BJ (cell line): ENCODE results near the gene CCDC3. TPM values are rescaled to one million over a fixed set of nuclear protein-coding genes. Genes with fewer than 3 reads are reported as not detected.

Source experiments
- CTCF ChIA-PET: fragments of 350-600 bp; formaldehyde crosslinking; extraction: SDS; loops from one replicate; lab custom pipeline; 2021; ENCODE audit warnings: antibody characterized with exemption, inconsistent platforms; lab: Yijun Ruan, JAX
- POLR2A ChIA-PET: fragments of 300-600 bp; sonication (Branson Sonifier 250); formaldehyde crosslinking; extraction: SDS; loops from one replicate; lab custom pipeline; 2021; ENCODE audit warnings: antibody characterized with exemption; lab: Charles Lee
- DNase-seq: peaks from one replicate; pipeline ENCODE4 v3.0.0-alpha.2; 2011; ENCODE audit warnings: low read depth
- H3K27me3 ChIP-seq: 2 replicates; pipeline ENCODE4 v1.6.0; 2011; ENCODE audit warnings: low read length; ENCODE audit not compliant: control insufficient read depth, insufficient read depth
- H3K36me3 ChIP-seq: 2 replicates; pipeline ENCODE4 v1.5.1; 2011; ENCODE audit warnings: low read length; ENCODE audit not compliant: control insufficient read depth, insufficient read depth
- H3K4me3 ChIP-seq: 2 replicates; pipeline ENCODE4 v1.5.1; 2011; ENCODE audit warnings: low read depth, mild to moderate bottlenecking, control low read depth, low read length
- polyA plus RNA-seq: library from polyadenylated mRNA; depleted of rRNA; stranded (reverse); fragments of >200 nt; gene quantifications from 2 replicates; pipeline ENCODE4 v1.2.3, GENCODE V29; 2011
- TF ChIP-seq, protein P1 (sequence below): IDR thresholded peaks from 2 replicates; pipeline ENCODE4 v1.5.1; 2011; ENCODE audit warnings: low read depth, mild to moderate bottlenecking, control low read depth, inconsistent platforms, low read length, moderate library complexity; ENCODE audit not compliant: insufficient read depth

CCDC3 gene
- polyA plus RNA-seq, 1 experiment, result 0.02 TPM

DNA sequence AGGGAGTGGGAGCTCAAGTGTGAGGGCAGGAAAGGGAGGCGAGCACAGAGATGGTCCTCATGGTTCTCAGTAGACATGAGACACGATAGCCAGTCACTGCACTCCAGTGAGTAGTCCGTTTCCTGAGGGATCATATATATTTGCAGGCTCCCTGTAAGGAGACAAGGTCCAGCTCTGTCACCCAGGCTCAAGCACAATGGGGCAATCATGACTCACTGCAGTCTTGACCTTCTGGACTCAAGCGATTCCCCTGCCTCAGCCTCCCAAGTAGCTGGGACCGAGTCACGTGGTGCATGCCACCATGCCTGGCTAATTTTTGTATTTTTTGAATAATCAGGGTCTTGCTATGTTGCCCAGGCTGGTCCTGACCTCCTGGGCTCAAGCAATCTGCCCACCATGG, 116.7 kb downstream of the CCDC3 start:
- Histone ChIP-seq H3K4me3 (no peak overlapping the region), H3K27me3 (no peaks in the 10 kb centered on the region), H3K36me3 (no peaks in the 10 kb centered on the region)
- TF ChIP-seq, protein P1, sequence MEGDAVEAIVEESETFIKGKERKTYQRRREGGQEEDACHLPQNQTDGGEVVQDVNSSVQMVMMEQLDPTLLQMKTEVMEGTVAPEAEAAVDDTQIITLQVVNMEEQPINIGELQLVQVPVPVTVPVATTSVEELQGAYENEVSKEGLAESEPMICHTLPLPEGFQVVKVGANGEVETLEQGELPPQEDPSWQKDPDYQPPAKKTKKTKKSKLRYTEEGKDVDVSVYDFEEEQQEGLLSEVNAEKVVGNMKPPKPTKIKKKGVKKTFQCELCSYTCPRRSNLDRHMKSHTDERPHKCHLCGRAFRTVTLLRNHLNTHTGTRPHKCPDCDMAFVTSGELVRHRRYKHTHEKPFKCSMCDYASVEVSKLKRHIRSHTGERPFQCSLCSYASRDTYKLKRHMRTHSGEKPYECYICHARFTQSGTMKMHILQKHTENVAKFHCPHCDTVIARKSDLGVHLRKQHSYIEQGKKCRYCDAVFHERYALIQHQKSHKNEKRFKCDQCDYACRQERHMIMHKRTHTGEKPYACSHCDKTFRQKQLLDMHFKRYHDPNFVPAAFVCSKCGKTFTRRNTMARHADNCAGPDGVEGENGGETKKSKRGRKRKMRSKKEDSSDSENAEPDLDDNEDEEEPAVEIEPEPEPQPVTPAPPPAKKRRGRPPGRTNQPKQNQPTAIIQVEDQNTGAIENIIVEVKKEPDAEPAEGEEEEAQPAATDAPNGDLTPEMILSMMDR, result no peak
- no peak for DNase-seq
- ChIA-PET POLR2A (no interaction called here), CTCF (interaction anchor here (0.6 kb wide), 1 partner anchor 22 kb away, joined by 4 read pairs; no protein-coding TSS in a partner anchor)

DNA sequence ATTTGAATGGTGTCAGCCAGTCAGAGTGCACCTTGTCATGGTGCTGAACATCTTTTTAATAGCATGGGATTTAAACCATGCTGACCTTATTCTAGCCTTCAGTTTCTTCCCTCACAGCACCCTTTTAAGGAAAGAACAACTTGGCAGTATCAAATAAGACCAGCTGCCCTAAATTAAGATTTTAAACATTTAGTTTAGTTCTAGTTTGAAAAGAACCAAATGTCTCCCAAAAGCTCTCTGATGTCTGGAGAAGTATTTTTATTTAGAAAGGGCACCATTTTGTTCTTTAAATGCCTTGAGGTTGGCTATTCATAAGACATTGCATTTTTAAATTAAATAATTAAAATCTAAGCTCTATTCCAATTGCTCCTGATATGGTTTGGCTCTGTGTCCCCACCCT, 121.1 kb downstream of the CCDC3 start:
- H3K27me3 ChIP-seq, result no peaks in the 10 kb centered on the region
- ChIA-PET POLR2A (no interaction called here), CTCF (no interaction called here)
- no peak for DNase-seq
- TF ChIP-seq, protein P1, result no peak
- H3K36me3 ChIP-seq, result no peaks in the 10 kb centered on the region
- no peak overlapping the region for H3K4me3 ChIP-seq

DNA sequence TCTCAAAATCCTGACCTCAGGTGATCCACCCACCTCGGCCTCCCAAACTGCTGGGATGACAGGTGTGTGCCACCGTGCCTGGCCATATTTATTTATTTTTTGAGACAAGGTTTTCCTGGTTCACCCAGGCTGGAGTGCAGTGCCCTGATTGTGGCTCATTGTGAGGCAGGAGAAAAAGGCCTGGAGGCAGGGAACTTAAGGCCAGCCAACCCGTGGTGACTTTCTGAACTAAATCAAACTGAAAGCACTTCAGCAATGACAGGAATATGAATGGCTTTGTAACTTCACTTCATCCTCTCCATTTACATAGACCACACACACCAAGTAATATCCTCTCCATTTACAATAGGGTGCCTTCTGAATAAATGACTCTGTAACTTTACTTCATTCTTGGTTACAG, 124.4 kb downstream of the CCDC3 start:
- no peak overlapping the region for H3K4me3 ChIP-seq
- no peaks in the 10 kb centered on the region for H3K36me3 ChIP-seq
- no peak for DNase-seq
- TF ChIP-seq, protein P1, result no peak
- H3K27me3 ChIP-seq, result no peaks in the 10 kb centered on the region
- CTCF ChIA-PET, result no interaction called here
- POLR2A ChIA-PET, result no interaction called here

DNA sequence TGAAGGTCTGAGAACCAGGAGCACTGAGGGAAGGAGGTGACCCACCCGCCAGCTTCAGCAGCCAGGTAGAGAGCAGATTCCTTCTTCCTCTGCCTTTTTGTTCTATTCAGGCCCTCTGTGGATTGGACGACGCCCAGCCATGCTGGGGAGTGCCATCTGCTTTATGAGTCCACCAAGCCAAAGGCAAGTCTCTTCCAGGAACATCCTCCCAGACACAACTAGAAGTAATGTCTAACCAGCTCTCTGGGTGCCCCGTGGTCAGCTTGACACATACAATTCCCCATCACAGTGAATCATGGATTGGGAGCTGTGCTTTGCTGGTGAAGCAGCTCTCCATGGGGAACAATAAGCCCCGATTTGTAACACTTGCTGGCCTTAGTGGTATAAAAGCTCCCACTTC, 125.2 kb downstream of the CCDC3 start:
- POLR2A ChIA-PET, result no interaction called here
- TF ChIP-seq, protein P1, result no peak
- CTCF ChIA-PET, result no interaction called here
- DNase-seq, result no peak
- Histone ChIP-seq H3K27me3 (no peaks in the 10 kb centered on the region), H3K4me3 (no peak overlapping the region), H3K36me3 (no peaks in the 10 kb centered on the region)

DNA sequence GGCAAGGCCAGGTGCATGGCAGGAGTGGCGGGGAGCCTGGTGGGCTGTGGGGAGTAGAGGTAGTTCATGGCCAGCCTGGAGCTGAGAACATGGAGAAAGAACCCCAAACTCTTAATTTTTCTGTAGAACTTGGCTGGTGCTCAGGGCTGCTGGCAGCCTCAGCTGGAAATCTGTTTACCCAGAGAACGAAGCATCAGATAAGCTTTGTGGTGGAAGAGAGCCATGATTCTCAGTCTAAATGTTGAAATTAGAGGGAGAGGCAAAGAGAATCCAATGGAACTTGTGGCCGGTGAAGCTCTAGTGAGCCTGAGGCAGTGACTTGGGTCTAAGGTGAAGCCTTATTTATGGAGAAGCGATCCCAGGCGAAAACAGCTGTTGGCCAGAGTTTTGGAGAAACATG, 126.4 kb downstream of the CCDC3 start:
- DNase-seq, result no peak
- POLR2A ChIA-PET, result no interaction called here
- CTCF ChIA-PET, result no interaction called here

More for the DNA sequence above, 126.4 kb downstream of the CCDC3 start:
- Histone ChIP-seq H3K36me3 (no peaks in the 10 kb centered on the region), H3K27me3 (no peaks in the 10 kb centered on the region), H3K4me3 (no peak overlapping the region)
- TF ChIP-seq, protein P1, result no peak
